ENCODE data around the gene EHF.

- TF ChIP-seq EZH2phosphoT487 (IDR thresholded peaks at IDR 0.05; ENCODE audit: borderline replicate concordance, low read depth) (no peak), ELF1 (IDR thresholded peaks at IDR 0.05) (no peak), CTCF (IDR thresholded peaks at IDR 0.05) (no peak), MAX (IDR thresholded peaks at IDR 0.05; ENCODE audit: low read depth) (no peak)
Measured at GRCh38 chr11:34629711-34630110, 8.8 kb downstream of the EHF start.

Measured in SK-N-SH (cell line).